Dedifferentiated amniotic fluid mesenchymal stem cell (primary cell): ENCODE results near the gene ADAM17.

Source experiments
- DNase-seq: peaks from one replicate; pipeline ENCODE4 v3.0.0-alpha.2; 2016; ENCODE audit errors: extremely low spot score

Gene ADAM17

GRCh38 chr2:9471206-9471605 is 84.4 kb downstream of the ADAM17 start:
- no peak for DNase-seq

DNA sequence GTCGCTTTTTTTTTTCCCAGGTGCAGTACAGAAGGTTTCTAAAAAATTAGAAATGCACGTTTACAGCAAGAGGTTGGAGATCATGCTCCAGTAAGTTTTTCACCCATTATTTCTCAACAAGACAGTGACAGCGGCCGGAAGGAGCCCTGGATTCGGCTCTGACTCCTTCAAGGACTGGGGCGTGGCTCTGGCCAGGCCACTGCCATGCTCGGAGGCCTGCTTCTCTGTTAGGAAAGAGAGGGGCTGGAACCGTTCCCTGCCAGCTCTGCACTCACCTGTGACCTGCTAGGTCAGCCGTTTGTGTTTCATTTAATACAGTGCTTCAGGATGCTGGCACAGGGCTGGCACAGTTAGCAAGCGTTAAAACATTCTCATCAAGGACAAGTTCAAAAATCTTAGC is 87.9 kb downstream of the ADAM17 start:
- DNase-seq, result no peak

- no peak for DNase-seq
Observed at GRCh38 chr2:9466147-9466683, 89.4 kb downstream of the ADAM17 start.

DNA sequence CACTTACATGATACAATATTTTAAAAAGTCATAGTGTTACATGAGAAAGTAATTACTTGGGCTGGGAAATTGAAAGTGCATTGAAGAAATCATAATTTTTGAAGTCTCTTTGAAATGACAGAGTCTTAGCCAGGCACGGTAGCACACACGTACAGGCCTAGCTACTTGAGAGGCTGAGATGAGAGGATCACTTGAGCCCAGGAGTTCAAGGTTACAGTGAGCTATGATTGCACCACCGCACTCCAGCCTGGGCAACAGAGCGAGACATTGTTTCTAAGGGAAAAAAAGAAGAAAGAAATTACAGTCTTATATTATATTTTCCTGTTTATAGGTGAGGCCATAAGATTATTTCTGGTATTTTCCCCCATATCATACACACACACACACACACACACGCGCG is 90.5 kb downstream of the ADAM17 start:
- no peak for DNase-seq

- no peak for DNase-seq
Observed at GRCh38 chr2:9463698-9464034, 92.0 kb downstream of the ADAM17 start.

GRCh38 chr2:9462886-9463697 is 92.5 kb downstream of the ADAM17 start:
- no peak for DNase-seq

DNA sequence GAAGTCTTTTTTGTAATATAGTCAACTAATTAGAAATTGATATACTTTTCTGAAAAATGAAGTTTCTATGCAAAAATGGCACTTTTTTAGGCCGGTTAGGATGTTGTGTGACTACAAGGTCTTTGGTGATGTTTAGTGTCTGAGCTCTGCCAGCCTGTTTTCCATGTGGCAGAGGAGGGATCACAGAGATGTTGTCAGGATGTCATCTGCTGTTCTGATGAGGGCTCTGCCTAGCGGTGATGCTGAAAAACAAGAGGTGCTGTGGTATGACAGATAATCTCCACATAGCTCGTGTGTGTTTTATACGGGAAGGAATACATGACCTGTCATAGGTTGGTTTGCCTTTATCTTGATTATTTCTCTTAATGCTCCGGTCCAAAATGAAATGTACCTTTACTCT is 93.3 kb downstream of the ADAM17 start:
- no peak for DNase-seq

DNA sequence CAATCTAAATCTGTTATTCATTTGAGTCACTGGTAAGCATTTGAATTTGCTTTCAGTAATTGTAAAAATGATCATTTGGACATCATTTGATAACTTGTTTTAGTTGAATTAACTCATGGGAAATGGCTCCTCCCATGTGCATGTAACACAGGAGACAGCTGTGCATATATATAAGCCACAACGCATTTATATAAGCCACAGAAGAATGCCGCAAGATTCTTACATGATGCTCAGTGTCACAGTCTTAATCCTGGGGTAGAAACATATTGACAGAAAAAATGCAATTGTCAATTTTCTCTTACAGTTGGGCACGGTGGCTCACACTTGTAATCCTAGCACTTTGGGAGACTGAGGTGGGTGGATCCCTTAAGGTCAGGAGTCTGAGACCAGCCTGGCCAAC is 94.6 kb downstream of the ADAM17 start:
- no peak for DNase-seq

DNA sequence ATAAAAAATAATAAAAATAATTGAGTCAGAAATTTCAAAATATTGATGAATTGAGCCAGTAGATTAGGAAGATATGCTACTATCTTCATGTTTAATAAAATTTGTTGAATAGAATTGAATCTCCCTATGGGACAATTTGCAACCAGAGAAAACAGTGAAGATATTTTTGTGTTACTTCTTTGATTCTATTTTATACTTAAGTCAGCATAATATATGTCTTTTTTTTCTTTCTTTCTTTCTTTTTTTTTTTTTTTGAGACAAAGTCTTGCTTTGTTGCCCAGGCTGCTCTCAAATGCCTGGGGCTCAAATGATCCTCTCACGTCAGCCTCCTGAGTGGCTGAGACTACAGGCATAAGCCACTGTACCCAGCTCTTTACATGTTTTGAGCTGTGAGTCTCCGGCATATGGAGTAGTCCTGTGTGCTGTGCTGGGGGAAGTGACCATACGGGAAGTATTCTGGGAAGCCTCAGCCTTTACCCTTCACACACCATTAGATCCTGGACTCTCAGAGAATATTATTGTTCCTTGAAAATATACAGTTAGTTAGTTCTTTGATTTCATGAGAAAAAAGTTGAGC is 95.1 kb downstream of the ADAM17 start:
- no peak for DNase-seq

- no peak for DNase-seq
Observed at GRCh38 chr2:9451231-9451630, 104.4 kb downstream of the ADAM17 start.

DNA sequence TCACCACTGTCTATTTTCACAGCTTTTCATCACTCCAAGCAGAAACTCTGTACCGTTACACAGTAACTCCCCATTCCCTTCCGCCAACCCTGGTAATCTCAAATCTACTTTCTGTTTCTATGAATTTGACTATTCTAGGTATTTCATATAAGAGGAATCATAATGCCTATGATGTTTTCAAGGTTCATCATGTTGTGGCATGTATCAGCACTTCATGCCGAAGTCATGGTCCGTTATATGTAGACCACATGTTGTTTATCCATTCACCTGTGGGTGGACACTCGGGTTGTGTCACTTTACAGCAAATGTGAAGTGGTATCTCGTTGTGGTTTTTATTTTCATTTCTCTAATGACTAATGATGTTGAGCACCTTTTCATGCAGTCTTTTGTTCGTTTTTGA is 110.5 kb downstream of the ADAM17 start:
- no peak for DNase-seq

DNA sequence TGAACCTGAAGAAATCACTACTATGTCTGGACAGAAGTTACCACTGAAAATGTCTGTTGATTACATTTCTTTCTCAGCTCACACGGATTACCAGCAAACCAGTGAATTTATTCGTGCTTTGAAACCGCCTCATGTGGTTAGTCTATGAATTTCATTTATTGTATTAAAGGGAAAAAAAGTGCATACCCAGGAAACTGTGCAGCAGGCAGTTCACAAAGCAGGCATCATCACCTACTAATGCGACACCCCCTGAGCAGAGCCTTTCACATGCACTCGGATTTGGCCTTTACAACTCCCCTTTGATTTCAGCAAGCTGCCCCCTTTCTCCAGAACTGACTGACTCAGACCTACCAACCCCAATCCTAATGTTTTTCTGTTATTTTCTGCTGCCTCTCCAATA is 112.1 kb downstream of the ADAM17 start:
- DNase-seq, result no peak

- no peak for DNase-seq
Observed at GRCh38 chr2:9441556-9441955, 114.1 kb downstream of the ADAM17 start.

GRCh38 chr2:9440058-9440727 is 115.4 kb downstream of the ADAM17 start:
- peak; percentile 52 for DNase-seq

GRCh38 chr2:9439536-9439935 is 116.1 kb downstream of the ADAM17 start:
- no peak for DNase-seq
